Caco-2 (cell line): ENCODE results near the gene XRCC2. TPM values are rescaled to one million over a fixed set of nuclear protein-coding genes. Genes with fewer than 3 reads are reported as not detected.

Experiments
- BruUV-seq: library from RNA; stranded (reverse); fragments of 400-500 nt; replicated peaks from 2 replicates; lab custom pipeline; 2021; lab: Mats Ljungman, UMichigan
- CTCF ChIA-PET: fragments of 300-600 bp; sonication (Branson Sonifier 250); formaldehyde crosslinking; loops from one replicate; lab custom pipeline; 2022; ENCODE audit warnings: antibody characterized with exemption; lab: Charles Lee
- POLR2A ChIA-PET: fragments of 300-600 bp; sonication (Branson Sonifier 250); formaldehyde crosslinking; loops from one replicate; lab custom pipeline; 2022; ENCODE audit warnings: antibody characterized with exemption; lab: Charles Lee
- DNase-seq, 2 experiments: peaks; one replicate each; pipeline versions ENCODE4 v3.0.0 to v3.0.0-alpha.2; 2020 to 2022
- H3K27me3 ChIP-seq: replicated peaks from 2 replicates; pipeline ENCODE4 v1.6.0; 2011; ENCODE audit warnings: low read length; ENCODE audit not compliant: control insufficient read depth, insufficient read depth
- H3K36me3 ChIP-seq: 2 replicates; pipeline ENCODE4 v1.5.1; 2011; ENCODE audit warnings: low read length; ENCODE audit not compliant: control insufficient read depth, insufficient read depth
- H3K4me1 ChIP-seq: fragments of 250-450 bp; sonication (Bioruptor Pico); 2 replicates; pipeline ENCODE4 v1.5.1; 2020; ENCODE audit warnings: mild to moderate bottlenecking
- H3K4me3 ChIP-seq: 2 replicates; pipeline ENCODE4 v1.5.1; 2011; ENCODE audit warnings: low read depth, mild to moderate bottlenecking, control low read depth, low read length
- H3K9me3 ChIP-seq: fragments of 250-450 bp; sonication (Bioruptor Pico); 2 replicates; pipeline ENCODE4 v1.5.1; 2020; ENCODE audit warnings: mild to moderate bottlenecking, moderate library complexity
- H3K27ac Mint-ChIP-seq: one replicate; pipeline ENCODE4 v1.8.0; 2022; ENCODE audit warnings: mixed read lengths; ENCODE audit not compliant: unreplicated experiment
- H3K27me3 Mint-ChIP-seq: one replicate; pipeline ENCODE4 v1.8.0; 2022; ENCODE audit warnings: mixed read lengths; ENCODE audit not compliant: insufficient read depth, unreplicated experiment
- H3K36me3 Mint-ChIP-seq: one replicate; pipeline ENCODE4 v1.8.0; 2022; ENCODE audit warnings: mild to moderate bottlenecking, mixed read lengths; ENCODE audit not compliant: insufficient read depth, unreplicated experiment
- H3K4me1 Mint-ChIP-seq: one replicate; pipeline ENCODE4 v1.8.0; 2022; ENCODE audit warnings: low read depth, mixed read lengths; ENCODE audit not compliant: unreplicated experiment
- H3K4me3 Mint-ChIP-seq: one replicate; pipeline ENCODE4 v1.8.0; 2022; ENCODE audit warnings: mild to moderate bottlenecking, moderate library complexity, mixed read lengths; ENCODE audit not compliant: unreplicated experiment
- H3K9me3 Mint-ChIP-seq: one replicate; pipeline ENCODE4 v1.8.0; 2022; ENCODE audit warnings: mixed read lengths; ENCODE audit not compliant: unreplicated experiment
- intact Hi-C: fragments of 100-400 bp; cut with micrococcal nuclease; formaldehyde crosslinking; loops from one replicate; pipeline ENCODE4 v1.10.0; 2022; ENCODE audit not compliant: unreplicated experiment
- total RNA-seq: library from RNA; stranded (reverse); gene quantifications from 2 replicates; pipeline ENCODE4 v1.2.3, GENCODE V29; 2022
- TF ChIP-seq, protein P1 (sequence below), 2 experiments: fragments of 200-600 bp in 1 of 2; IDR thresholded peaks; 1 replicate in 1 of 2; 2 replicates in 1 of 2; pipeline versions ENCODE4 v1.5.1 to v1.8.0; 2011 to 2022; ENCODE audit warnings: antibody characterized with exemption in 1 of 2, control low read depth in 1 of 2, inconsistent platforms in 1 of 2, low read depth in 1 of 2, low read length in 1 of 2, mild to moderate bottlenecking in 1 of 2, moderate library complexity in 1 of 2; ENCODE audit not compliant: insufficient read depth in 1 of 2, severe bottlenecking in 1 of 2, unreplicated experiment in 1 of 2

The XRCC2 gene
- total RNA-seq, 1 experiment from 2014 or later, result 18.5 TPM

- no peaks in the 10 kb centered on the region for H3K9me3 Mint-ChIP-seq
- no peak overlapping the region for H3K4me3 Mint-ChIP-seq
- Histone ChIP-seq H3K27me3 (no peaks in the 10 kb centered on the region), H3K4me1 (no peaks in the 10 kb centered on the region), H3K9me3 (no peaks in the 10 kb centered on the region), H3K36me3 (no peaks in the 10 kb centered on the region; the same call in 1 of the 2 replicates), H3K4me3 (no peak overlapping the region)
- no peaks in the 10 kb centered on the region for H3K4me1 Mint-ChIP-seq
- peaks cover 30% of the 10 kb centered on the region for H3K36me3 Mint-ChIP-seq
- DNase-seq, result no peak
- no TSS peak for BruUV-seq
- ChIA-PET POLR2A (no interaction called here), CTCF (no interaction called here)
- TF ChIP-seq, protein P1, sequence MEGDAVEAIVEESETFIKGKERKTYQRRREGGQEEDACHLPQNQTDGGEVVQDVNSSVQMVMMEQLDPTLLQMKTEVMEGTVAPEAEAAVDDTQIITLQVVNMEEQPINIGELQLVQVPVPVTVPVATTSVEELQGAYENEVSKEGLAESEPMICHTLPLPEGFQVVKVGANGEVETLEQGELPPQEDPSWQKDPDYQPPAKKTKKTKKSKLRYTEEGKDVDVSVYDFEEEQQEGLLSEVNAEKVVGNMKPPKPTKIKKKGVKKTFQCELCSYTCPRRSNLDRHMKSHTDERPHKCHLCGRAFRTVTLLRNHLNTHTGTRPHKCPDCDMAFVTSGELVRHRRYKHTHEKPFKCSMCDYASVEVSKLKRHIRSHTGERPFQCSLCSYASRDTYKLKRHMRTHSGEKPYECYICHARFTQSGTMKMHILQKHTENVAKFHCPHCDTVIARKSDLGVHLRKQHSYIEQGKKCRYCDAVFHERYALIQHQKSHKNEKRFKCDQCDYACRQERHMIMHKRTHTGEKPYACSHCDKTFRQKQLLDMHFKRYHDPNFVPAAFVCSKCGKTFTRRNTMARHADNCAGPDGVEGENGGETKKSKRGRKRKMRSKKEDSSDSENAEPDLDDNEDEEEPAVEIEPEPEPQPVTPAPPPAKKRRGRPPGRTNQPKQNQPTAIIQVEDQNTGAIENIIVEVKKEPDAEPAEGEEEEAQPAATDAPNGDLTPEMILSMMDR (IDR thresholded peaks at IDR 0.05; ENCODE audit: insufficient read depth in 1 of 2, low read depth in 1 of 2, low read length in 1 of 2, severe bottlenecking in 1 of 2, unreplicated experiment in 1 of 2), result no peak
- intact Hi-C loops, result no loop called here
- no peak overlapping the region for H3K27ac Mint-ChIP-seq
- no peaks in the 10 kb centered on the region for H3K27me3 Mint-ChIP-seq
Measured at GRCh38 chr7:152643979-152644559, 31.9 kb downstream of the XRCC2 start.

- Histone ChIP-seq H3K4me3 (no peak overlapping the region), H3K27me3 (no peaks in the 10 kb centered on the region), H3K36me3 (no peaks in the 10 kb centered on the region), H3K9me3 (no peaks in the 10 kb centered on the region), H3K4me1 (no peaks in the 10 kb centered on the region)
- H3K27ac Mint-ChIP-seq, result no peak overlapping the region
- intact Hi-C loops, result no loop called here
- TF ChIP-seq, protein P1 (IDR thresholded peaks at IDR 0.05; ENCODE audit: insufficient read depth in 1 of 2, low read depth in 1 of 2, low read length in 1 of 2, severe bottlenecking in 1 of 2, unreplicated experiment in 1 of 2), result no peak
- no peak overlapping the region for H3K4me3 Mint-ChIP-seq
- no peaks in the 10 kb centered on the region for H3K9me3 Mint-ChIP-seq
- BruUV-seq, result no TSS peak
- H3K27me3 Mint-ChIP-seq, result no peaks in the 10 kb centered on the region
- CTCF ChIA-PET, result no interaction called here
- POLR2A ChIA-PET, result no interaction called here
- no peak for DNase-seq
- no peaks in the 10 kb centered on the region for H3K4me1 Mint-ChIP-seq
- peaks cover 6% of the 10 kb centered on the region for H3K36me3 Mint-ChIP-seq
Measured at GRCh38 chr7:152641384-152641783, 34.6 kb downstream of the XRCC2 start.

DNA sequence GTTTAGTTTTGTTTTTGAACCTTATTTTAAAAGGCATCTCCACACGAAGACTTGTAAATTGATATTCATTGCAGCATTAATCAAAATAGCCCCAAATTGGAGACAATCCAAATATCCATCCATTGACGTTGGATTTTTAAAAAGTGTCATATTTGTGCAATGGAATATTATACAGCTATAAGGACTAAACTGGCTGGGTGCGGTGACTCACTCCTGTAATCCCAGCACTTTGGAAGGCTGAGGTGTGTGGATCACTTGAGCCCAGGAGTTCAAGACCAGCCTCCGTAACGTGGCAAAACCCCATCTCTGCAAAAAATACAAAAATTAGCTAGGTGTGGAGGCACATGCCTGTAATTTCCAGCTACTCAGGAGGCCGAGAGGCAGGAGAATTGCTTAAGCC, 35.1 kb downstream of the XRCC2 start:
- H3K4me1 ChIP-seq, result no peaks in the 10 kb centered on the region
- BruUV-seq, result no TSS peak
- CTCF ChIA-PET, result no interaction called here
- POLR2A ChIA-PET, result no interaction called here
- DNase-seq, result no peak
- no peaks in the 10 kb centered on the region for H3K27me3 ChIP-seq
- no peak overlapping the region for H3K4me3 ChIP-seq
- TF ChIP-seq, protein P1 (IDR thresholded peaks at IDR 0.05; ENCODE audit: insufficient read depth in 1 of 2, low read depth in 1 of 2, low read length in 1 of 2, severe bottlenecking in 1 of 2, unreplicated experiment in 1 of 2), result no peak
- no peaks in the 10 kb centered on the region for H3K4me1 Mint-ChIP-seq
- no peaks in the 10 kb centered on the region for H3K36me3 ChIP-seq
- H3K9me3 ChIP-seq, result no peaks in the 10 kb centered on the region
- H3K4me3 Mint-ChIP-seq, result no peak overlapping the region
- H3K36me3 Mint-ChIP-seq, result peaks cover 1% of the 10 kb centered on the region
- intact Hi-C loops, result no loop called here
- no peaks in the 10 kb centered on the region for H3K27me3 Mint-ChIP-seq
- H3K27ac Mint-ChIP-seq, result no peak overlapping the region
- no peaks in the 10 kb centered on the region for H3K9me3 Mint-ChIP-seq
